GM10847 (cell line): Measurements from ENCODE around the gene GPR75.

Experiments
- POLR2A ChIP-seq: IDR thresholded peaks from 2 replicates; pipeline ENCODE4 v1.6.1; 2011; ENCODE audit not compliant: insufficient read length; ENCODE audit errors: extremely low read depth

The GPR75 gene

GRCh38 chr2:53826030-53826410 lies 33.7 kb downstream of the GPR75 start:
- TF ChIP-seq POLR2A = no peak

GRCh38 chr2:53821810-53822209 lies 38.0 kb downstream of the GPR75 start:
- no peak for TF ChIP-seq POLR2A

DNA sequence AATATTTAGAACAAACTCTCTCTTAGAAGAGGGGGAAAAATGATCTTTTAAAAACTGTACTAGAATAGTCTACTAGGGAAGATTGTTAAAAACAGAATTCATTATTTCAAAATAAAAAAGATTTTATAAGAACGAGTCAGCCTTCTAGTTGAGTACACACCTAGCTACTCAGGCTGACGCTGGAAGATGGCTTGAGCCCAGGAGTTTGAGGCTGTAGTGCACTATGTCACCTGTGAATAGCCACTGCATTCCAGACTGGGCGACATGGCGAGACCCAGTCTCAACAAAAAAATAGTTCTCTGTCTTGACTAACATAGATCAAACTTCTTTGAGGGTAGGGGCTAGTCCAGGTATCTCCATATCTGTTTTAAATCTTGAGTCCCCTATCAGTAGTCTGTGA lies 39.1 kb downstream of the GPR75 start:
- no peak for TF ChIP-seq POLR2A

GRCh38 chr2:53820048-53820447 lies 39.7 kb downstream of the GPR75 start:
- TF ChIP-seq POLR2A = no peak

GRCh38 chr2:53819634-53820033 lies 40.1 kb downstream of the GPR75 start:
- TF ChIP-seq POLR2A = no peak

DNA sequence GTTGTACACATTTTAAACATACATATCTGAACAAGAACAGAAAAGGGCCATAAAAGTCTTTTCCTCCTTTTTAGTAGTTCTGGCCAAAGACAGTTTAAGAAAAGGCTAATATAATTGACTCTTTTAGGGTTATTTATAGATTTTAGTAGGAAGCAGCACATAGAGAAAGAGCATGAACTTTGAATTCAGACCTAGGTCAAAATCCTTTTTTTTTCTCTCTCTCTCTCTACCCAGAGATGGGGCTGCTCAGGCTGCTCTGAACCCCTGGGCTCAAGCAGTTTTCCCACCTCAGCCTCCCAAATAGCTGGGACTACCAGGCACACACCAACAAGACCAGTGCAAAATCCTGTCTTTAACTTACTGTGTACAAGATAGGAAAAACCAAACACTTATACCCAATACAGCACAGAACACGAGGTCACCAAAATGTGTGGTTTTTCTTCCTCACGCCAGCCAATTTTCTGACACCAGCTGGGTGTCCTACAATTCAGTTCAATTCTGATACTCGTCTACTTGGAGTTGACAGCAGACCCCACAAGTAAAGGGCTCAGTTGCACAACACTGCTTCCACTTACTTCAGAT lies 40.8 kb downstream of the GPR75 start:
- TF ChIP-seq POLR2A = no peak

DNA sequence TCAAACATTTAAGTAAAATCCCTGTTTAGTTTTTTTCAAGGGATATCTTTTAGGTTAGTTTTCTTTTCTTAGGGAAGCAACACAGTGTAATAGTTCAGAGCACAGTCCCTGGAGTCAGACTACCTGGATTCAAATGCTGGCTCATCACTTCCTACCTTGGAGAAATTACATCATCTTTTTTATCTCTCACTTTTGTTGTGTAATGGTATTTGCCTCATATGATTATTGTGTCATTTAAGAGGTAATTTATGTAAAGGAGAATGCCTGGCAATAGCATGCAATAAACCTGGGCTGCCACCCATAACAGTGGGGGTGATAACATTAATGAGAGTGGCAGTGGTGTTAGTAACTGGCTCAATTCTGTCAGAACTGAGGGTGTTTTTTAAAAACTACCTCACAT lies 46.6 kb downstream of the GPR75 start:
- TF ChIP-seq POLR2A = no peak

DNA sequence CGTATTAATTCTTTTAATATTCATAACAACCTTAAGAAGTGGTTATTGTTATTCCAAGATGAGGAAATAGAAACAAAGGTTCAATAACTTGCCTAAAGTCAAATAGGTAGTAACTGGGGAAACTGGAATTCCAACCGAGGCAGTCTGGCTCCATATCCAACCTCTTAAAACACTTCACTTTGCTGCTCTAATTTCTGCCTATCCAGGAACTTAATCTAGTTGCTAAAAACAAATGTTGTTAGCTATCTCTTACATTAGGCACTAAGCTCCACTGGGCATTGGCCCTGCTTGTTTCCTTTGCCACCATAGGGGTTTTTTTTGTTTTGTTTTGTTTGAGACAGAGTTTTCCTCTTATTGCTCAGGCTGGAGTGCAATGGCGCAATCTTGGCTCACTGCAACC lies 48.2 kb downstream of the GPR75 start:
- TF ChIP-seq POLR2A = no peak
